GM23338 (cell line): Measurements from ENCODE around the gene FBXW12. TPM values are rescaled to one million over a fixed set of nuclear protein-coding genes. Genes with fewer than 3 reads are reported as not detected.

Experiments used
- ATAC-seq: fragments of 200-7000 bp; cut with Tn5 transposase; 3 replicates; pipeline ENCODE4 v1.9.1; 2020
- DNase-seq: peaks from one replicate; pipeline ENCODE4 v3.0.0-alpha.2; 2015; ENCODE audit warnings: low spot score
- H2AFZ ChIP-seq: fragments of 200-600 bp; sonication (generic); 2 replicates; pipeline ENCODE4 v1.8.0; 2016; ENCODE audit warnings: antibody characterized with exemption, mild to moderate bottlenecking, moderate library complexity
- H3F3A ChIP-seq: fragments of 200-600 bp; sonication (generic); replicated peaks from 2 replicates; pipeline ENCODE4 v1.8.0; 2017; ENCODE audit warnings: antibody characterized with exemption, mixed run types, low read depth
- H3K27ac ChIP-seq: fragments of 200-600 bp; sonication (generic); 2 replicates; pipeline ENCODE4 v1.6.1; 2016; ENCODE audit warnings: low read depth
- H3K27me3 ChIP-seq: fragments of 200-600 bp; sonication (generic); 2 replicates; pipeline ENCODE4 v1.8.0; 2016; ENCODE audit warnings: mild to moderate bottlenecking, mixed run types, moderate library complexity; ENCODE audit not compliant: insufficient read depth
- H3K36me3 ChIP-seq: fragments of 200-600 bp; sonication (generic); 2 replicates; pipeline ENCODE4 v1.8.0; 2016; ENCODE audit warnings: mild to moderate bottlenecking; ENCODE audit not compliant: insufficient read depth
- H3K4me1 ChIP-seq: fragments of 200-600 bp; sonication (generic); 2 replicates; pipeline ENCODE4 v1.8.0; 2016; ENCODE audit warnings: mild to moderate bottlenecking, moderate library complexity; ENCODE audit not compliant: insufficient read depth
- H3K4me2 ChIP-seq: fragments of 200-600 bp; sonication (generic); 2 replicates; pipeline ENCODE4 v1.7.1; 2017; ENCODE audit warnings: mixed run types
- H3K4me3 ChIP-seq: fragments of 200-600 bp; sonication (generic); 2 replicates; pipeline ENCODE4 v1.6.1; 2016; ENCODE audit warnings: mixed run types
- H3K79me2 ChIP-seq: fragments of 200-600 bp; sonication (generic); replicated peaks from 2 replicates; pipeline ENCODE4 v1.8.0; 2017; ENCODE audit warnings: mild to moderate bottlenecking; ENCODE audit not compliant: insufficient read depth
- H3K9me2 ChIP-seq: fragments of 200-600 bp; sonication (generic); 2 replicates; pipeline ENCODE4 v1.8.0; 2017; ENCODE audit not compliant: insufficient read depth
- H4K20me1 ChIP-seq: fragments of 200-600 bp; sonication (generic); replicated peaks from 2 replicates; pipeline ENCODE4 v1.8.0; 2017; ENCODE audit warnings: mild to moderate bottlenecking; ENCODE audit not compliant: insufficient read depth
- H3K27ac Mint-ChIP-seq: 2 replicates; pipeline ENCODE4 v1.8.0; 2020; ENCODE audit warnings: inconsistent platforms, mild to moderate bottlenecking, moderate library complexity, mixed read lengths
- H3K27me3 Mint-ChIP-seq: 3 replicates; pipeline ENCODE4 v1.8.0; 2022; ENCODE audit warnings: low read depth, mild to moderate bottlenecking, moderate library complexity, mixed read lengths, inconsistent platforms; ENCODE audit not compliant: insufficient read depth, poor library complexity
- H3K36me3 Mint-ChIP-seq: 3 replicates; pipeline ENCODE4 v1.8.0; 2021; ENCODE audit warnings: low read depth, mild to moderate bottlenecking, inconsistent platforms, moderate library complexity, mixed read lengths
- H3K4me1 Mint-ChIP-seq: 3 replicates; pipeline ENCODE4 v1.8.0; 2020; ENCODE audit warnings: mild to moderate bottlenecking, inconsistent platforms, mixed read lengths
- H3K4me3 Mint-ChIP-seq: 3 replicates; pipeline ENCODE4 v1.8.0; 2021; ENCODE audit warnings: moderate library complexity, mild to moderate bottlenecking, inconsistent platforms, mixed read lengths
- H3K9me3 Mint-ChIP-seq: 3 replicates; pipeline ENCODE4 v1.8.0; 2020; ENCODE audit warnings: moderate library complexity, mild to moderate bottlenecking, inconsistent platforms, mixed read lengths
- CREB1 ChIP-seq: fragments of 250-450 bp; sonication (Bioruptor Pico); IDR thresholded peaks from 2 replicates; pipeline ENCODE4 v1.5.0; 2020; ENCODE audit warnings: low read depth, mild to moderate bottlenecking, moderate library complexity
- ETS1 ChIP-seq: IDR thresholded peaks from 2 replicates; pipeline ENCODE4 v1.6.1; 2016; ENCODE audit warnings: antibody characterized with exemption
- EZH2 ChIP-seq: fragments of 200-600 bp; sonication (generic); IDR thresholded peaks from one replicate; pipeline ENCODE4 v1.8.0; 2017; ENCODE audit warnings: antibody characterized with exemption, mild to moderate bottlenecking, low read depth; ENCODE audit not compliant: unreplicated experiment
- EZH2phosphoT487 ChIP-seq: fragments of 200-600 bp; sonication (generic); IDR thresholded peaks from one replicate; pipeline ENCODE4 v1.8.1; 2018; ENCODE audit warnings: antibody characterized with exemption; ENCODE audit not compliant: unreplicated experiment
- JUNB ChIP-seq: IDR thresholded peaks from one replicate; pipeline ENCODE4 v1.6.1; 2016; ENCODE audit warnings: antibody characterized with exemption; ENCODE audit not compliant: unreplicated experiment
- NANOG ChIP-seq: IDR thresholded peaks from 2 replicates; pipeline ENCODE4 v1.6.1; 2016; ENCODE audit warnings: antibody characterized with exemption, borderline replicate concordance
- POLR2AphosphoS5 ChIP-seq: IDR thresholded peaks from 2 replicates; pipeline ENCODE4 v1.6.1; 2016; ENCODE audit warnings: antibody characterized with exemption, low read depth
- REST ChIP-seq: IDR thresholded peaks from one replicate; pipeline ENCODE4 v1.6.1; 2018; ENCODE audit warnings: antibody characterized with exemption; ENCODE audit not compliant: unreplicated experiment
- STAT1 ChIP-seq: IDR thresholded peaks from one replicate; pipeline ENCODE4 v1.6.1; 2016; ENCODE audit warnings: antibody characterized with exemption; ENCODE audit not compliant: unreplicated experiment
- ZNF114 ChIP-seq: fragments of 250-450 bp; sonication (Bioruptor Pico); IDR thresholded peaks from 2 replicates; pipeline ENCODE4 v1.5.0; 2020; ENCODE audit warnings: mild to moderate bottlenecking, moderate library complexity
- ZNF331 ChIP-seq: fragments of 250-450 bp; sonication (Bioruptor Pico); IDR thresholded peaks from 2 replicates; pipeline ENCODE4 v1.5.0; 2020; ENCODE audit warnings: low read depth, mild to moderate bottlenecking, moderate library complexity
- ZNF462 ChIP-seq: fragments of 250-450 bp; sonication (Bioruptor Pico); IDR thresholded peaks from 2 replicates; pipeline ENCODE4 v1.5.0; 2020; ENCODE audit warnings: mild to moderate bottlenecking, moderate library complexity
- polyA plus RNA-seq: library from polyadenylated mRNA; unstranded; fragments of >200 nt; fragmentation: Nextera tagmentation; extraction: Ambion mirVana; gene quantifications from 2 replicates; pipeline ENCODE4 v1.2.1, GENCODE V29; 2016
- total RNA-seq: library from RNA; depleted of rRNA; stranded (reverse); fragments of >200 nt; shearing (Covaris generic); gene quantifications from 2 replicates; pipeline ENCODE4 v1.2.3, GENCODE V29; 2014
- TF ChIP-seq, protein P1 (sequence below), 2 experiments: fragments of 200-600 bp in 1 of 2; sonication (generic) in 1 of 2; conservative IDR thresholded peaks; 2 replicates each; pipeline versions ENCODE4 v1.5.1 to v1.6.1; 2016 to 2017; ENCODE audit warnings: antibody characterized with exemption in 2 of 2, low read depth in 2 of 2, mild to moderate bottlenecking in 2 of 2, moderate library complexity in 1 of 2

The FBXW12 gene
- total and polyA plus RNA-seq, 2 experiments from 2014 or later = 0.73 TPM; not detected in 1

DNA sequence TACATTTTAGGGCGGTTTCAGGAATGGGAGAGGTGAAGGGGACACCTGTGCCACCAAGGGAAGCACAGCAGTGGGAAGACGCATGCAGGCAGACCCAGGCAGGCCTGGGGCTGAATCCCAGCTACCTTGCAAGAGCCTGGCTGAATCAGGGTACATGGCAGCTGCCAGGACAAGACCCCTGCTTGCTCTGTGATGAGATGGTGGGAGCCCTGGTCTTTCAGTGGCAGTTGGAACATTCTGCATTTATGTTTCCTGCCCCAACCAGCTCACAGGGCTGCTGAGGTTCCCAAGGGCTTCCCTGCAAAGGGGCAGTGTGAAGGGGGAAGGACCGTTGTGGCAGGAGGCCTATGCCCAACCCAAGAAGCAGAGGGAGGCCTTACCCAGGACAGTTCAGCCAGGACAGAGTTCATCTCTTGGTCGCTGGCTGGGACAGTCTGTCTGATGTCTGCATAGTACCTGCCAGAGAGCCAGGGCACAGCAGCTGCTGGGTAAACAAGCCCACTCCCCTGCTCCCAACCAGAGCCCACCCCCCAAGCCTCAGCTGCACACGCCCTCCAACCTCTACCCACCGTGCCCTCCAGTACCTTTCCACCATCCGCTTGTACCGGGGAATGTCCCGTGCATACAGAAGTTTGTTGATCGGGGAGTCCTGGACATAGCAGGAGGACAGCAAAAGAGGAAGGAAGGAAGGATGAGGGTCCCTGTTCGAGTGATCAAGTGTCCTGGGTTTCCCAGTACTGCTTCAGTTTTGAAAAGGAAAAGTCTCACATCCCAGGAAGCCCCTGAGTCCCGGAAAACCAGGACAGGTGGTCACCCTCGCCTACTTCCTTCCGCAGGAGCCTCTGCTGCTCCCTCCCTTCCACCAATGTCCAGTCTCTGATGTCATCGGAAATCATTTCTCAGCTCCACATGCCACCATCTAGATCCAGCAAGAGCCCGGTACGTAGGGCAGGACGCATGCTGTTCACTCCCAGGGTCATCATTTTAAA, 34.7 kb downstream of the FBXW12 start:
- H3K27ac Mint-ChIP-seq = no peak overlapping the region
- Histone ChIP-seq H4K20me1 (no peaks in the 10 kb centered on the region; the same call in 1 of the 2 replicates), H3K79me2 (no peaks in the 10 kb centered on the region), H3K4me3 (no peak overlapping the region), H3K27me3 (no peaks in the 10 kb centered on the region), H3K4me2 (no peak overlapping the region), H2AFZ (no peak overlapping the region), H3K9me2 (no peaks in the 10 kb centered on the region), H3K36me3 (peaks cover 15% of the 10 kb centered on the region), H3K27ac (no peak overlapping the region), H3F3A (no peaks in the 10 kb centered on the region), H3K4me1 (no peaks in the 10 kb centered on the region)
- no peak for TF ChIP-seq ETS1
- no peak for TF ChIP-seq EZH2phosphoT487
- TF ChIP-seq STAT1 = no peak
- no peak for TF ChIP-seq ZNF114 (CRISPR knock-in tag)
- no peak for TF ChIP-seq ZNF331 (CRISPR knock-in tag)
- TF ChIP-seq NANOG = no peak
- TF ChIP-seq EZH2 = no peak
- TF ChIP-seq ZNF462 (CRISPR knock-in tag) = no peak
- TF ChIP-seq CREB1 (CRISPR knock-in tag) = no peak
- TF ChIP-seq, protein P1, sequence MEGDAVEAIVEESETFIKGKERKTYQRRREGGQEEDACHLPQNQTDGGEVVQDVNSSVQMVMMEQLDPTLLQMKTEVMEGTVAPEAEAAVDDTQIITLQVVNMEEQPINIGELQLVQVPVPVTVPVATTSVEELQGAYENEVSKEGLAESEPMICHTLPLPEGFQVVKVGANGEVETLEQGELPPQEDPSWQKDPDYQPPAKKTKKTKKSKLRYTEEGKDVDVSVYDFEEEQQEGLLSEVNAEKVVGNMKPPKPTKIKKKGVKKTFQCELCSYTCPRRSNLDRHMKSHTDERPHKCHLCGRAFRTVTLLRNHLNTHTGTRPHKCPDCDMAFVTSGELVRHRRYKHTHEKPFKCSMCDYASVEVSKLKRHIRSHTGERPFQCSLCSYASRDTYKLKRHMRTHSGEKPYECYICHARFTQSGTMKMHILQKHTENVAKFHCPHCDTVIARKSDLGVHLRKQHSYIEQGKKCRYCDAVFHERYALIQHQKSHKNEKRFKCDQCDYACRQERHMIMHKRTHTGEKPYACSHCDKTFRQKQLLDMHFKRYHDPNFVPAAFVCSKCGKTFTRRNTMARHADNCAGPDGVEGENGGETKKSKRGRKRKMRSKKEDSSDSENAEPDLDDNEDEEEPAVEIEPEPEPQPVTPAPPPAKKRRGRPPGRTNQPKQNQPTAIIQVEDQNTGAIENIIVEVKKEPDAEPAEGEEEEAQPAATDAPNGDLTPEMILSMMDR (conservative IDR thresholded peaks at IDR 0.05; ENCODE audit: low read depth in 2 of 2) = no peak
- TF ChIP-seq REST = no peak
- no peak for TF ChIP-seq POLR2AphosphoS5
- TF ChIP-seq JUNB = no peak
- no peak for DNase-seq
- no peaks in the 10 kb centered on the region for H3K4me1 Mint-ChIP-seq
- no peak overlapping the region for H3K4me3 Mint-ChIP-seq
- no peak for ATAC-seq
- H3K36me3 Mint-ChIP-seq = peaks cover 91% of the 10 kb centered on the region
- peaks cover 9% of the 10 kb centered on the region for H3K27me3 Mint-ChIP-seq
- H3K9me3 Mint-ChIP-seq = no peaks in the 10 kb centered on the region
